Lower lobe of right lung (tissue), 2 donors: ENCODE results near the gene ZDHHC8. TPM values are rescaled to one million over a fixed set of nuclear protein-coding genes. Genes with fewer than 3 reads are reported as not detected.

Experiments
- ATAC-seq, 2 donors: fragments of 200-7000 bp; cut with Tn5 transposase; one replicate each; pipeline ENCODE4 v1.9.1; 2020 to 2022; ENCODE audit warnings: mild to moderate bottlenecking in 2 of 2, moderate library complexity in 2 of 2
- DNase-seq: peaks from one replicate; pipeline ENCODE4 v3.0.0-alpha.2; 2020
- H3K27ac ChIP-seq: fragments of 200-600 bp; one replicate; pipeline ENCODE4 v1.8.0; 2022
- H3K27me3 ChIP-seq: fragments of 200-600 bp; one replicate; pipeline ENCODE4 v1.8.0; 2022; ENCODE audit warnings: low read depth
- H3K36me3 ChIP-seq: fragments of 200-600 bp; one replicate; pipeline ENCODE4 v1.8.0; 2022; ENCODE audit warnings: mild to moderate bottlenecking
- H3K4me1 ChIP-seq: fragments of 200-600 bp; one replicate; pipeline ENCODE4 v1.8.0; 2022
- H3K4me3 ChIP-seq: fragments of 200-600 bp; one replicate; pipeline ENCODE4 v1.8.0; 2022; ENCODE audit warnings: mild to moderate bottlenecking
- H3K9me3 ChIP-seq: fragments of 200-600 bp; one replicate; pipeline ENCODE4 v1.8.0; 2022
- intact Hi-C: fragments of 100-400 bp; cut with DNase I; formaldehyde crosslinking; loops from one replicate; pipeline ENCODE4 v1.11.0; 2022
- total RNA-seq: library from RNA; stranded (reverse); fragmentation: NEBNext Ultra II Directional; extraction: Animal tissue kit (Norgen Biotek cat#: 25700); gene quantifications from one replicate; pipeline ENCODE4 v1.2.1, GENCODE V29; 2021
- TF ChIP-seq, protein P1 (sequence below): fragments of 200-600 bp; IDR thresholded peaks from one replicate; pipeline ENCODE4 v1.8.0; 2022; ENCODE audit warnings: antibody characterized with exemption, mild to moderate bottlenecking
- donor health status: DM: no; HTN: yes; CAD: no; lungs with severe emphysema.

ZDHHC8 gene
- total RNA-seq, 1 donor from 2014 or later: 77.2 TPM

DNA sequence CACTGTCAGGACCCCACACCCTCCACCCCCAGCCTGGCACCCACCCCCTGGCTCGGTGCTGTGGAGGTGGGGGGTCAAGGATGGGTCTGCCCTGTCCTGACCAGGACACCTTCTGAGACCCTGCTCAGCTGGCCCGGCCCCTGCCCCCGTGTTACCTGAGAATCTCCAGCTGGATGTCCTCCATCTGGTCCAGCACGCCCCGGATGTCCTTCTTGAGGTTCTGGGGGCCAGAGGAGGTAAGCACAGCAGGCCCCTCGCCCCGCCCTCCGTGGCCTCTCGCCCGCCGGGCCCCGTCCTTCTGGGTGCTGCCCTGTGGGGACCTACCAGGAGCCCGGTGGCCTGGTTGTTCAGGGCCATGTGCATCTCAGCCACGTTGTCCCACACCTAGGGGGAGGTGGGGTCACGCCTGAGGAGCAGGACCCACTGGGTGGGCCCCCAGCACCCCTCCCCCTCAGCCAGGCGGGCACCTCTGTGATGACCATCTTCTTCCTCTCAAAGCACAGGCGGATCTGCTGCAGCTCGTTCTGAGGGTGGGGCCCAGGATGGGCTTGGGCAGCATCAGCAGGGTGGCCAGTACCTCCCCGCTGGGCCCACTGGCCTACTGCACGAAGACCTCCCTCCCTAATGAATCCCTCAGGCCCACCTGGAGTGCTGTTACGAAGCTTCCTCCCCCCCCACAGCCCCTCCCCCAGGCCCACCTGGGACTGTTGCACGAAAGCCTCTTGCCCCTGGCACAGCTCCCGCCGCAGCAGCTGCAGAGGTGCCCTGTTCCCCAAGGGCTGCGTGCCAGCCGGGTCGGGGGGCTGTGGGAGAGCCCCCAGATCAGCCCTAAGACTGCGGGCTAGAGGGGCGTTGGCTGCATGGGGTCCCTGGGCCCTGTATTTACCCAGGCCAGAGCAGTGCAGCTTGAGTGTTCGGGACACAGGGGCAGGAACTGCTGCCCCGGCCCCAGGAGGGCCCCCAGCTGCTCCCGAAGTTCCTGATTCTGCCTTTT, 17.9 kb downstream of the ZDHHC8 start:
- Histone ChIP-seq H3K27me3 (peaks cover 4% of the 10 kb centered on the region), H3K4me1 (no peaks in the 10 kb centered on the region), H3K4me3 (no peak overlapping the region), H3K36me3 (no peaks in the 10 kb centered on the region), H3K27ac (no peak overlapping the region), H3K9me3 (no peaks in the 10 kb centered on the region)
- DNase-seq (no peak), ATAC-seq (peak in 1 of 2 donors; percentile 6)
- intact Hi-C loops: loop anchor here (10.0 kb wide), 1 partner anchor 135 kb away; no protein-coding TSS in a partner anchor
- TF ChIP-seq, protein P1, sequence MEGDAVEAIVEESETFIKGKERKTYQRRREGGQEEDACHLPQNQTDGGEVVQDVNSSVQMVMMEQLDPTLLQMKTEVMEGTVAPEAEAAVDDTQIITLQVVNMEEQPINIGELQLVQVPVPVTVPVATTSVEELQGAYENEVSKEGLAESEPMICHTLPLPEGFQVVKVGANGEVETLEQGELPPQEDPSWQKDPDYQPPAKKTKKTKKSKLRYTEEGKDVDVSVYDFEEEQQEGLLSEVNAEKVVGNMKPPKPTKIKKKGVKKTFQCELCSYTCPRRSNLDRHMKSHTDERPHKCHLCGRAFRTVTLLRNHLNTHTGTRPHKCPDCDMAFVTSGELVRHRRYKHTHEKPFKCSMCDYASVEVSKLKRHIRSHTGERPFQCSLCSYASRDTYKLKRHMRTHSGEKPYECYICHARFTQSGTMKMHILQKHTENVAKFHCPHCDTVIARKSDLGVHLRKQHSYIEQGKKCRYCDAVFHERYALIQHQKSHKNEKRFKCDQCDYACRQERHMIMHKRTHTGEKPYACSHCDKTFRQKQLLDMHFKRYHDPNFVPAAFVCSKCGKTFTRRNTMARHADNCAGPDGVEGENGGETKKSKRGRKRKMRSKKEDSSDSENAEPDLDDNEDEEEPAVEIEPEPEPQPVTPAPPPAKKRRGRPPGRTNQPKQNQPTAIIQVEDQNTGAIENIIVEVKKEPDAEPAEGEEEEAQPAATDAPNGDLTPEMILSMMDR: no peak

DNA sequence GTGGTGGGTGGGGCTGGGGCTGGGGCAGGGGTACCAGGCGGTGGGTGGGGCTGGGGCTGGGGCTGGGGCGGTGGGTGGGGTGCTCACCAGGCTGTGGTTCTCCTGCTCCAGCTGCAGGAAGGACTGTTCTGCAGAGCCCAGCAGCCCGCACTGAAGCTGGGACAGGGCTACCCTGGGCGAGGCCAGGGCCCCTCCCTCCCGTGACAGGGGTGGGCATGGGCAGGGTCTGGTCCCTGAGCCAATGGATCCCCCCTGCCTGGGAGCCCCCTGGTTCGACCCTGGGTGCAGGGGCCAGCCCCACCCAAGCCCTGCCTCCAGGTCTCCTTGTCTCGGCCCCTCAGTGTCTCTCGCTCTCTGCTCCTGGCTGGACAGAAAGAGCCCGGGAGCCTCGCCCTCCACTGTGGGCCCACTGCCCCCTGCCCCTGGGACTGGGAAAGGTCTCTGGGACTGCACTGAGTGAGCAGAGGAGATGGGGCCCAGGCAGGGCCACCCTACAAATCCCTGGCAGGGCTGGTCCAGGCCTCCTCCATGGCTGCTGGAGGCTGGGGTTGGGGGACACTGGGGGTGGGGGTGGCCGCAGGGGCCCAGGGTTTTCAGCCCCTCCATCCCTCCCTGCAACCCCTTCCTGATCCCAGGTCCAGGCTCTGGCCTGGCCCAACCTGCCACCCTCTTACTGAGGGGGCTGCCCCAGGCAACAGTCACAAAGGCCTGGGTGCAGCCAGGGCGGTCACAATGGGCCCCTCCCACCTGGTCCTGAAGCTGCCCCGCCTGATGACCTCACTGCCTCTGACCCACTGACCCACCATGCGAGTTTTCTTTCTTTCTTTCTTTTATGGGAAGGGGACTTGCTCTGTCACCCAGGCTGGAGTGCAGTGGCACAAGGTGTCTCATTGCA, 19.0 kb downstream of the ZDHHC8 start, which contains the start of gene CCDC188:
Gene CCDC188, minus strand, starts transcription at position 675 of the 895 bp plus-strand sequence. Its CDS starts 69 bp downstream, at position 606.
- ATAC-seq: no peak
- Histone ChIP-seq H3K4me1 (no peaks in the 10 kb centered on the region), H3K9me3 (no peaks in the 10 kb centered on the region), H3K36me3 (no peaks in the 10 kb centered on the region), H3K27me3 (peaks cover 13% of the 10 kb centered on the region), H3K4me3 (no peak within 1 kb of the TSS), H3K27ac (no peak within 1 kb of the TSS)
- no peak for DNase-seq
- intact Hi-C loops: loop anchor here (10.0 kb wide), 1 partner anchor 134 kb away; no protein-coding TSS in a partner anchor
- TF ChIP-seq, protein P1: no peak

DNA sequence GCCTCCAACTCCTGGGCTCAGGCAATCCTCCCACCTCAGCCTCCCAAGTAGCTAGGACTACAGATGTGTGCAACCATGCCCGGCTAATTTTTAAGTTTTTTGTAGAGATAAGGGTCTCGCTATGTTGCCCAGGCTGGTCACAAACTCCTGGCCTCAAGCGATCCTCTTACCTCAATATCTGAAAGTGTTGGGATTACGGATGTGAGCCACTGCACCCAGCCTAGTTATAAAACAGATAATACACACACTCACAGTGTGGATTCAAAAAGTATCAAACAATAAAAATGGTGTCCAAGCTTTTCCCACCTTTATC, 19.6 kb downstream of the ZDHHC8 start:
- H3K4me3 ChIP-seq: no peak overlapping the region
- TF ChIP-seq, protein P1: no peak
- no peaks in the 10 kb centered on the region for H3K36me3 ChIP-seq
- intact Hi-C loops: loop anchor here (10.0 kb wide), 1 partner anchor 134 kb away; no protein-coding TSS in a partner anchor
- H3K27me3 ChIP-seq: peaks cover 15% of the 10 kb centered on the region
- no peak overlapping the region for H3K27ac ChIP-seq
- no peak for DNase-seq
- ATAC-seq: no peak
- no peaks in the 10 kb centered on the region for H3K4me1 ChIP-seq
- H3K9me3 ChIP-seq: no peaks in the 10 kb centered on the region

DNA sequence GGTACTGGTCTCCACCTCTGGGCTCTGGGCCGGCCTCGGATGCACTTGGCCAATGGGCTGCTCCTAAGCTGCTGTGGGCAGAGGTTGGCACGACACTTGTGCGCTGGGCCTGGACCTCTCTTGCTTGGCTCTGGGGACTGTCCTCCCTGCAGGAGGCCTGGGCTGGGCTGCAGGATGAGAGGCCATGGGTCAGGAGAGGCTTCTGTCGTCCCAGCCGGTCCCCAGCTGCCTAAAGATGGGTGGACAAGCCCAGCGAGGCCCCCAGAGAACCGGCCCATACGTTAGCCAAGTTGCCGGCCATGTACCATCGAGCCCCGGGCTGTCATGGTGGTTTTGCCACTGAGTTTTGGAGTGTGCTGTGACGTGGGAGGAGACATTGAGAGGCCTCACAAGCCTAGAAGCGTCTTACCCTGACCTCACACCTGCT, 20.9 kb downstream of the ZDHHC8 start:
- no peaks in the 10 kb centered on the region for H3K4me1 ChIP-seq
- no peak for DNase-seq

More for the DNA sequence above, 20.9 kb downstream of the ZDHHC8 start:
- intact Hi-C loops: loop anchor here (10.0 kb wide), 1 partner anchor 132 kb away; no protein-coding TSS in a partner anchor
- no peaks in the 10 kb centered on the region for H3K9me3 ChIP-seq
- no peaks in the 10 kb centered on the region for H3K36me3 ChIP-seq
- no peak overlapping the region for H3K27ac ChIP-seq
- ATAC-seq: no peak
- no peak overlapping the region for H3K4me3 ChIP-seq
- peaks cover 15% of the 10 kb centered on the region for H3K27me3 ChIP-seq
- TF ChIP-seq, protein P1: no peak
